ENCODE results near the gene FEM1C.

- TF ChIP-seq POLR2AphosphoS5 (IDR thresholded peaks at IDR 0.05; ENCODE audit: low read depth, low read length) (no peak), CTCF (IDR thresholded peaks at IDR 0.05) (no peak), REST (IDR thresholded peaks at IDR 0.05; ENCODE audit: insufficient read depth in 1 of 2, low read depth in 2 of 2, low read length in 1 of 2) (no peak), TCF7L2 (IDR thresholded peaks at IDR 0.05; ENCODE audit: low read depth, low read length) (no peak), SIN3A (IDR thresholded peaks at IDR 0.05; ENCODE audit: borderline replicate concordance, insufficient read depth, low read depth, low read length) (no peak)
Observed at GRCh38 chr5:115558388-115558956, 13.9 kb upstream of the FEM1C start.

Measured in Panc1 (cell line).